ENCODE data around the gene PACSIN1.

The PACSIN1 gene

GRCh38 chr6:34438705-34439104 is 27.2 kb upstream of the PACSIN1 start:
- Histone ChIP-seq H3K36me3 (no peaks in the 10 kb centered on the region), H3K4me3 (ENCODE audit: low read depth, low read length) (no peak overlapping the region), H3K9me3 (no peaks in the 10 kb centered on the region; the same call in 1 of the 2 replicates), H3K27me3 (no peaks in the 10 kb centered on the region), H3K4me1 (no peaks in the 10 kb centered on the region)
- no peak for TF ChIP-seq CTCF (IDR thresholded peaks at IDR 0.05; ENCODE audit: low read depth, low read length)
- DNase-seq: no peak

DNA sequence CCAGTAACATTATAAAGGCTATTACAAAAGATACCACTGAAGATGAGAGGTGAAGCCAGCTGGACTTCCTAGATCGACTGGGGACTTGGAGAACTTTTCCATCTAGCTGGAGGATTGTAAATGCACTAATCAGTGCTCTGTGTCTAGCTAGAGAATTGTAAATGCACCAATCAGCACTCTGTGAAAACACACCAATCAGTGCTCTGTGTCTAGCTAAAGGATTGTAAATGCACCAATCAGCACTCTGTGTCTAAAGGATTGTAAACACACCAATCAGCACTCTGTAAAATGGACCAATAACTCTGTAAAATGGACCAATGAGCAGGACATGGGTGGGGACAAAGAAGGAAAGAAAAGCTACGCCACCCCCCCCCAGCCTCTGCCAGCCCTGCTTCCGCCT is 26.4 kb upstream of the PACSIN1 start:
- H3K9me3 ChIP-seq: no peaks in the 10 kb centered on the region; the same call in 1 of the 2 replicates
- H3K4me1 ChIP-seq: no peaks in the 10 kb centered on the region
- no peaks in the 10 kb centered on the region for H3K27me3 ChIP-seq
- H3K36me3 ChIP-seq: no peaks in the 10 kb centered on the region
- no peak for TF ChIP-seq CTCF (IDR thresholded peaks at IDR 0.05; ENCODE audit: low read depth, low read length)
- no peak for DNase-seq
- no peak overlapping the region for H3K4me3 ChIP-seq (ENCODE audit: low read depth, low read length)

DNA sequence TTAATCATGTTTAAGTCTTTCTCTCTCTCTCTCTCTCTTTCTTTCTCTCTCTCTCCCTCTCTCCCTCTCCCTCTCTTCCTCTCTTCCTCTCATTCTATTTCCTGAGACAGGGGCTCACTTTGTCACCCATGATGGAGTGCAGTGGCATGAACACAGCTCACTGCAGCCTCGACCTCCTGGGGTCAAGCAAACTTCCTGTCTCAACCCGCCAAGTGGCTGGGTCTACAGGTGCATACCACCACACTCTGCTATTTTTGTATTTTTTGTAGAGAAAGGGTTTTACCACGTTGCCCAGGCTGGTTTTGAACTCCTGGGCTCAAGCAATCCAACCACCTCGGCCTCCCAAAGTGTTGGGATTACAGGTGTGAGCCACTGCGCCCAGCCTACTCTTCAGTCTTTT is 24.4 kb upstream of the PACSIN1 start:
- Histone ChIP-seq H3K9me3 (no peaks in the 10 kb centered on the region; the same call in 1 of the 2 replicates), H3K36me3 (no peaks in the 10 kb centered on the region), H3K27me3 (no peaks in the 10 kb centered on the region), H3K4me3 (ENCODE audit: low read depth, low read length) (no peak overlapping the region), H3K4me1 (no peaks in the 10 kb centered on the region)
- TF ChIP-seq CTCF (IDR thresholded peaks at IDR 0.05; ENCODE audit: low read depth, low read length): no peak
- DNase-seq: no peak

DNA sequence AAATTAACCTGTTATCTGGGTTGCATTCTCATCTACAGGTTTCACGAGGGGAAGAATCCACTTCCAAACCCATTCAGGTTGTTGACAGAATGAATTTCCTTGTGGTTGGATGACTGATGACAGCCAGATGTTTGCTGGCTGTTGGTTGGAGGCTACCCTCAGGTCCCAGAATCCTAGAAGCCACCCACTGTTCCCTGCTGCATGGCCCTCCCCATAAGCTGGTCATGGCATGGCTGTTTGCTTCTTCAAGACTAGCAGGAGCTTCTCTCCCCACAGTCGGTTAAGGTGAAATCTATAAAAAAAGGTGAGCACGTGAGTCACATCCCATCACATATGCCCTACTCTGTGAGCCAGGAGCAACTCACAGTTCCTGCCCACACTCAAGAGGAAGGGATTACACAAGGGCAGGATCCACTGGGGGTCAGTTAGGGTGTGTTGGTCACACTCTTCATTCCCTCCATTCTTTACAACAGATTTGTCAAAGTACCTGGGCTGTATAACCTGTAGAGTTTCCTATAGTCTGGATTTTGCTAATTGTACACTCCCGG is 20.5 kb upstream of the PACSIN1 start:
- no peaks in the 10 kb centered on the region for H3K4me1 ChIP-seq
- H3K9me3 ChIP-seq: no peaks in the 10 kb centered on the region
- DNase-seq: no peak
- H3K36me3 ChIP-seq: no peaks in the 10 kb centered on the region
- no peaks in the 10 kb centered on the region for H3K27me3 ChIP-seq
- no peak for TF ChIP-seq CTCF (IDR thresholded peaks at IDR 0.05; ENCODE audit: low read depth, low read length)
- H3K4me3 ChIP-seq (ENCODE audit: low read depth, low read length): no peak overlapping the region

DNA sequence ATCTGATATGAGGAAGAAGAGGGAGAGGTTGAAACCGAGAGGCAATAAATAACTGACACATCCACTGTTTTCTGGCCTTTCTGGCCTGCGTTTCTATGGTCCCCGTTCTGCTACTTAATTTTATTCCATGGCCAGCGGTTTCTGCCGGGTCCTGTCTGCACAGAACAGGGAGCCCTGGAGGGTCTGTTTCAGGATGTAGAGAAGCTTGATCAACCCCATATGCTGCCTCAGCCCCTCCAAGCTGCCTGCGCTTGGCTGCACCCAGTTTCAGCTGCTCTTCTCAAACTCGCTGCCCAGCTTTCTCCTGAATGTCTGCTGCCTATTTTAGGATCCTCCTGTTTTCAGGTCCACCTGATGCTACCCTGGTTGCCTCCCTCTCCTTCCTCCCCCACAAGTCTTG is 18.5 kb upstream of the PACSIN1 start:
- H3K36me3 ChIP-seq: no peaks in the 10 kb centered on the region
- H3K4me1 ChIP-seq: no peaks in the 10 kb centered on the region
- no peaks in the 10 kb centered on the region for H3K27me3 ChIP-seq
- no peaks in the 10 kb centered on the region for H3K9me3 ChIP-seq
- no peak overlapping the region for H3K4me3 ChIP-seq (ENCODE audit: low read depth, low read length)
- no peak for TF ChIP-seq CTCF (IDR thresholded peaks at IDR 0.05; ENCODE audit: low read depth, low read length)
- DNase-seq: no peak

DNA sequence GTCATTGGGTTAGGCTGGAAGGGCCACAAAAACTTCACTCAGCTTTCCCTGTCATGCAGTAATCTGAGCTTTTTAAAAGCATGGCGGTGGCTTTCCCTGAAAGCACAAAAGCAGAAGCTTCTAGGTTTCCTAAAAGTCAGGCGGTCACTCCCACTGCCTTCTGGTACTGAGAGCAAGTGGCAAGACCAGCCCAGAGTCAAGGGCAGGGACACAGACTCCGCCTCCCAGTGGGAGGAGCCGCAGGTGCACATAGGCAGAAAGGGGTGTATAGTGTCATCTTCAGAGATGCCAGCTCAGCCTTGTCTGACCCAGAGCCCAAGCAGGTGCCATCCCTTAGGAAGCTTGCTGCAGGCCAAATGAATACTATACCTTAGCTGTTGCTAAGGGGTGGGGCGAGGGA is 18.0 kb upstream of the PACSIN1 start:
- Histone ChIP-seq H3K27me3 (no peaks in the 10 kb centered on the region), H3K4me3 (ENCODE audit: low read depth, low read length) (no peak overlapping the region), H3K36me3 (no peaks in the 10 kb centered on the region), H3K9me3 (no peaks in the 10 kb centered on the region), H3K4me1 (no peaks in the 10 kb centered on the region)
- TF ChIP-seq CTCF (IDR thresholded peaks at IDR 0.05; ENCODE audit: low read depth, low read length): no peak
- no peak for DNase-seq
